ENCODE data around the gene SLC16A8.

SLC16A8 gene

GRCh38 chr22:38106814-38107578 is 23.0 kb upstream of the SLC16A8 start:
- no peak for TF ChIP-seq EZH2 (IDR thresholded peaks at IDR 0.05; ENCODE audit: borderline replicate concordance, low read length)
- TF ChIP-seq CTCF (IDR thresholded peaks at IDR 0.05; ENCODE audit: low read length): no peak
- H3K27me3 ChIP-seq (ENCODE audit: insufficient read depth, low read length): no peaks in the 10 kb centered on the region
- no peak overlapping the region for H3K27ac ChIP-seq (ENCODE audit: low read depth, low read length, poor library complexity, severe bottlenecking)
- H2AFZ ChIP-seq (ENCODE audit: low read length): no peak overlapping the region
- H3K9ac ChIP-seq (ENCODE audit: low read length): no peak overlapping the region
- no peaks in the 10 kb centered on the region for H3K4me1 ChIP-seq (ENCODE audit: insufficient read depth, low read length, severe bottlenecking)
- H3K4me3 ChIP-seq (ENCODE audit: low read depth, low read length, poor library complexity, severe bottlenecking): no peak overlapping the region
- H3K79me2 ChIP-seq (ENCODE audit: insufficient read depth, low read length): no peaks in the 10 kb centered on the region
- no peaks in the 10 kb centered on the region for H3K9me3 ChIP-seq (ENCODE audit: low read length)
- no peaks in the 10 kb centered on the region for H3K36me3 ChIP-seq (ENCODE audit: insufficient read depth, low read length)
- no peaks in the 10 kb centered on the region for H3F3A ChIP-seq (ENCODE audit: insufficient read depth, low read length)
- H4K20me1 ChIP-seq (ENCODE audit: insufficient read depth, low read length): no peaks in the 10 kb centered on the region
- H3K9me2 ChIP-seq (ENCODE audit: low read depth, low read length): no peaks in the 10 kb centered on the region
- H3K4me2 ChIP-seq (ENCODE audit: low read length): no peak overlapping the region

GRCh38 chr22:38104084-38104483 is 20.1 kb upstream of the SLC16A8 start:
- Histone ChIP-seq H3K79me2 (ENCODE audit: insufficient read depth, low read length) (no peaks in the 10 kb centered on the region), H3K9me2 (ENCODE audit: low read depth, low read length) (no peaks in the 10 kb centered on the region), H3K9me3 (ENCODE audit: low read length) (no peaks in the 10 kb centered on the region), H2AFZ (ENCODE audit: low read length) (no peak overlapping the region), H3K4me1 (ENCODE audit: insufficient read depth, low read length, severe bottlenecking) (no peaks in the 10 kb centered on the region), H3K4me2 (ENCODE audit: low read length) (no peak overlapping the region), H3K9ac (ENCODE audit: low read length) (no peak overlapping the region), H3K27me3 (ENCODE audit: insufficient read depth, low read length) (no peaks in the 10 kb centered on the region), H3F3A (ENCODE audit: insufficient read depth, low read length) (no peaks in the 10 kb centered on the region), H4K20me1 (ENCODE audit: insufficient read depth, low read length) (no peaks in the 10 kb centered on the region), H3K4me3 (ENCODE audit: low read depth, low read length, poor library complexity, severe bottlenecking) (no peak overlapping the region), H3K36me3 (ENCODE audit: insufficient read depth, low read length) (no peaks in the 10 kb centered on the region), H3K27ac (ENCODE audit: low read depth, low read length, poor library complexity, severe bottlenecking) (no peak overlapping the region)
- TF ChIP-seq CTCF (IDR thresholded peaks at IDR 0.05; ENCODE audit: low read length) (peak; percentile 43), EZH2 (IDR thresholded peaks at IDR 0.05; ENCODE audit: borderline replicate concordance, low read length) (no peak)

GRCh38 chr22:38103641-38104040 is 19.7 kb upstream of the SLC16A8 start:
- no peaks in the 10 kb centered on the region for H3K36me3 ChIP-seq (ENCODE audit: insufficient read depth, low read length)
- no peaks in the 10 kb centered on the region for H3K9me3 ChIP-seq (ENCODE audit: low read length)
- H4K20me1 ChIP-seq (ENCODE audit: insufficient read depth, low read length): no peaks in the 10 kb centered on the region
- no peak for TF ChIP-seq CTCF (IDR thresholded peaks at IDR 0.05; ENCODE audit: low read length)
- no peak for TF ChIP-seq EZH2 (IDR thresholded peaks at IDR 0.05; ENCODE audit: borderline replicate concordance, low read length)
- H3K27me3 ChIP-seq (ENCODE audit: insufficient read depth, low read length): no peaks in the 10 kb centered on the region
- no peaks in the 10 kb centered on the region for H3F3A ChIP-seq (ENCODE audit: insufficient read depth, low read length)
- no peak overlapping the region for H3K27ac ChIP-seq (ENCODE audit: low read depth, low read length, poor library complexity, severe bottlenecking)
- H3K9ac ChIP-seq (ENCODE audit: low read length): no peak overlapping the region
- H3K4me1 ChIP-seq (ENCODE audit: insufficient read depth, low read length, severe bottlenecking): no peaks in the 10 kb centered on the region
- H3K9me2 ChIP-seq (ENCODE audit: low read depth, low read length): no peaks in the 10 kb centered on the region
- no peak overlapping the region for H3K4me3 ChIP-seq (ENCODE audit: low read depth, low read length, poor library complexity, severe bottlenecking)
- H2AFZ ChIP-seq (ENCODE audit: low read length): no peak overlapping the region
- H3K79me2 ChIP-seq (ENCODE audit: insufficient read depth, low read length): no peaks in the 10 kb centered on the region
- no peak overlapping the region for H3K4me2 ChIP-seq (ENCODE audit: low read length)

Measured in OCI-LY1 (cell line).